H1 (cell line): Measurements from ENCODE around the gene GSC.

Experiments used
- ATF3 ChIP-seq: IDR thresholded peaks from 2 replicates; pipeline ENCODE4 v1.6.1; 2011; ENCODE audit warnings: low read depth, mild to moderate bottlenecking, low read length; ENCODE audit not compliant: insufficient read depth
- CEBPB ChIP-seq: IDR thresholded peaks from 2 replicates; pipeline ENCODE4 v1.6.1; 2012; ENCODE audit warnings: low read depth, low read length
- CHD1 ChIP-seq: IDR thresholded peaks from 2 replicates; pipeline ENCODE4 v1.6.1; 2012; ENCODE audit warnings: low read depth, low read length, improper control_type of control experiment
- CHD2 ChIP-seq: IDR thresholded peaks from 2 replicates; pipeline ENCODE4 v1.6.1; 2012; ENCODE audit warnings: low read length, improper control_type of control experiment
- CREB1 ChIP-seq: IDR thresholded peaks from 2 replicates; pipeline ENCODE4 v1.6.1; 2012; ENCODE audit warnings: inconsistent platforms
- EP300 ChIP-seq, 2 experiments: IDR thresholded peaks; 1 replicate in 1 of 2; 2 replicates in 1 of 2; pipeline ENCODE4 v1.6.1; 2011 to 2012; ENCODE audit warnings: low read depth in 2 of 2, low read length in 2 of 2, mild to moderate bottlenecking in 2 of 2, borderline replicate concordance in 1 of 2, inconsistent platforms in 1 of 2, moderate library complexity in 1 of 2
- POLR2A ChIP-seq, 2 experiments: IDR thresholded peaks; 1 replicate in 1 of 2; 2 replicates in 1 of 2; pipeline ENCODE4 v1.6.1; 2011; ENCODE audit warnings: low read depth in 2 of 2, low read length in 2 of 2, mild to moderate bottlenecking in 2 of 2; ENCODE audit errors: control extremely low read depth in 1 of 2
- POLR2AphosphoS5 ChIP-seq: IDR thresholded peaks from 2 replicates; pipeline ENCODE4 v1.6.1; 2011; ENCODE audit warnings: low read depth, low read length
- SP1 ChIP-seq: IDR thresholded peaks from 2 replicates; pipeline ENCODE4 v1.6.1; 2011; ENCODE audit warnings: low read depth, low read length
- TAF1 ChIP-seq: IDR thresholded peaks from 2 replicates; pipeline ENCODE4 v1.6.1; 2011; ENCODE audit warnings: mild to moderate bottlenecking, low read depth, low read length
- USF2 ChIP-seq: IDR thresholded peaks from 2 replicates; pipeline ENCODE4 v1.6.1; 2011; ENCODE audit warnings: low read length, improper control_type of control experiment
- YY1 ChIP-seq: IDR thresholded peaks from 2 replicates; pipeline ENCODE4 v1.6.1; 2011; ENCODE audit warnings: low read depth, mild to moderate bottlenecking, low read length
- ZNF274 ChIP-seq: IDR thresholded peaks from 2 replicates; pipeline ENCODE4 v1.7.0; 2012; ENCODE audit warnings: low read length, borderline replicate concordance; ENCODE audit errors: extremely low read depth
- TF ChIP-seq, protein P1 (sequence below), 3 experiments: IDR thresholded peaks; 1 replicate in 2 of 3; 2 replicates in 1 of 3; pipeline versions ENCODE4 v1.5.1 to v1.6.1; 2011; ENCODE audit warnings: low read length in 3 of 3, mild to moderate bottlenecking in 3 of 3, inconsistent platforms in 2 of 3, low read depth in 1 of 3, moderate library complexity in 1 of 3; ENCODE audit not compliant: insufficient read depth in 1 of 3; ENCODE audit errors: control extremely low read depth in 1 of 3

- TF ChIP-seq USF2, result no peak
- no peak for TF ChIP-seq POLR2AphosphoS5
- no peak for TF ChIP-seq POLR2A (IDR thresholded peaks at IDR 0.05; ENCODE audit: control extremely low read depth in 1 of 2, low read depth in 2 of 2, low read length in 2 of 2)
- TF ChIP-seq EP300 (IDR thresholded peaks at IDR 0.05; ENCODE audit: borderline replicate concordance in 1 of 2, low read depth in 2 of 2, low read length in 2 of 2), result no peak
- no peak for TF ChIP-seq YY1
- TF ChIP-seq ATF3, result no peak
- TF ChIP-seq, protein P1, sequence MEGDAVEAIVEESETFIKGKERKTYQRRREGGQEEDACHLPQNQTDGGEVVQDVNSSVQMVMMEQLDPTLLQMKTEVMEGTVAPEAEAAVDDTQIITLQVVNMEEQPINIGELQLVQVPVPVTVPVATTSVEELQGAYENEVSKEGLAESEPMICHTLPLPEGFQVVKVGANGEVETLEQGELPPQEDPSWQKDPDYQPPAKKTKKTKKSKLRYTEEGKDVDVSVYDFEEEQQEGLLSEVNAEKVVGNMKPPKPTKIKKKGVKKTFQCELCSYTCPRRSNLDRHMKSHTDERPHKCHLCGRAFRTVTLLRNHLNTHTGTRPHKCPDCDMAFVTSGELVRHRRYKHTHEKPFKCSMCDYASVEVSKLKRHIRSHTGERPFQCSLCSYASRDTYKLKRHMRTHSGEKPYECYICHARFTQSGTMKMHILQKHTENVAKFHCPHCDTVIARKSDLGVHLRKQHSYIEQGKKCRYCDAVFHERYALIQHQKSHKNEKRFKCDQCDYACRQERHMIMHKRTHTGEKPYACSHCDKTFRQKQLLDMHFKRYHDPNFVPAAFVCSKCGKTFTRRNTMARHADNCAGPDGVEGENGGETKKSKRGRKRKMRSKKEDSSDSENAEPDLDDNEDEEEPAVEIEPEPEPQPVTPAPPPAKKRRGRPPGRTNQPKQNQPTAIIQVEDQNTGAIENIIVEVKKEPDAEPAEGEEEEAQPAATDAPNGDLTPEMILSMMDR (IDR thresholded peaks at IDR 0.05; ENCODE audit: control extremely low read depth in 1 of 3, insufficient read depth in 1 of 3, low read depth in 1 of 3, low read length in 3 of 3), result no peak
- no peak for TF ChIP-seq ZNF274
- TF ChIP-seq TAF1, result no peak
- 0 out of 2 replicates have a peak, but pooled peaks have one; percentile 29 for TF ChIP-seq SP1
- no peak for TF ChIP-seq CEBPB
- TF ChIP-seq CREB1, result no peak
- TF ChIP-seq CHD2, result no peak
- no peak for TF ChIP-seq CHD1
Observed at GRCh38 chr14:94773061-94773648, 3.2 kb upstream of the GSC start.
